HG02763 (cell line): ENCODE measurements around the gene LMNA.
"Not testable (repeated sequence)": the region's sequence is repeated elsewhere in the genome, so short reads cannot be mapped to it uniquely, and the experiment has no call there.

Experiments
- ATAC-seq: cut with Tn5 transposase; IDR thresholded peaks from one replicate; pipeline ENCODE4 v1.9.1; 2021; ENCODE audit warnings: mild to moderate bottlenecking, moderate library complexity; ENCODE audit not compliant: unreplicated experiment

Gene LMNA

DNA sequence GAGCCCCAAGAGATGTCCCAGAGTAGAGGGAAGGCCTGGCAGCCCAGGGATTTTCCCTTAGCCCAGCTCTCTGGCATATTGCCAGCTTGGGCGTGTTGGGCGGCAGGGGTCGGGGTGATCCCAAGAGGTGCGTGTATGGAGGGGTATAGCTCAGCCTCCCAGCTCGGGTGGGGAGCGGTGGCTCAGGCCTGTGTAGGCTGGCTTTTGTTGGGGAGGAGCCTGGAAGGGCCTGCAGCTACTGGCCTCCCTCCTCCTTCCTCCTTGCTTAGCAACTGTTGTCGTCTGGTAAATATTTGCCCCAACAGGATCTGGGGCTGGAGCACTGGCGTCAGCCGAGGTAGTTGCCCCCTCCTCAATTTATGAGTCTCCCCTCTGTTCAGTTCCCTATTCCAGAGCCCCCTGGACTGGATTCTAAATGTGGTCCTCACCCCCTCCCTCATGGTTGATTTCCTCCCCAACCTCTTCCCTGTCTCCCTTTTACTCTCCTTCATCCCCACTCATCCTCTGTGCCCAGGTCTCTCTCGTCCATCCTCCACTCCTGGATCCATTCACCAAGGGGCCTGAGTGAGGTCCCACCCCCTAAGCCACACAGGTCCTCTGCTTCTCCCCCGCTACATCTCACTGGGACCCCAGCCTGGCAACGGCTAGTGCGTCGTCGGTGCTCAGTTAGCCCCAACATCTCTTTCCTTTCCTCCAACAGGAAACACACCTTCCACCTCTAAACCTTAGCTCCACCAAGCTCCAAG, 10.3 kb upstream of the LMNA start:
- no peak for ATAC-seq

- no peak for ATAC-seq
Measured at GRCh38 chr1:156104861-156105832, 9.4 kb upstream of the LMNA start.

- ATAC-seq, result no peak
Measured at GRCh38 chr1:156106624-156107488, 7.7 kb upstream of the LMNA start.

DNA sequence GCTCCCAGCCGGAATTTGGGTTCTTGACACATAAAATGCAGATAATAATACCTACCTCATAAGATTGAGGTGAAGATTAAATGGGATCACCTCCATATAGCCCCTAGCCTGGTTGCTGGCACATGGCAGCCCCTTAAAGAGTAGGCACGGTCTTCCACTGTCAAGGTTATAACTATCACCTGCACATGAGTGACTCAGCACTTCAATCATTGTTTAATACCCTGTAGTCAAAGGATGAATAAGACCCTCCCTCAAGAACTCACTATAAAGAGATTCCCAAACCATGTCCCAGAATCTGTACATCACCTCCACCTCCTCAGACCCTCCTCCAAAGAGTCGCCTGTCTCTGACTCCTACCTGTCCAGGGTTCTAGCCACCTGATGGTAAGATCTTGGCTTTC, 6.5 kb upstream of the LMNA start:
- ATAC-seq, result no peak

DNA sequence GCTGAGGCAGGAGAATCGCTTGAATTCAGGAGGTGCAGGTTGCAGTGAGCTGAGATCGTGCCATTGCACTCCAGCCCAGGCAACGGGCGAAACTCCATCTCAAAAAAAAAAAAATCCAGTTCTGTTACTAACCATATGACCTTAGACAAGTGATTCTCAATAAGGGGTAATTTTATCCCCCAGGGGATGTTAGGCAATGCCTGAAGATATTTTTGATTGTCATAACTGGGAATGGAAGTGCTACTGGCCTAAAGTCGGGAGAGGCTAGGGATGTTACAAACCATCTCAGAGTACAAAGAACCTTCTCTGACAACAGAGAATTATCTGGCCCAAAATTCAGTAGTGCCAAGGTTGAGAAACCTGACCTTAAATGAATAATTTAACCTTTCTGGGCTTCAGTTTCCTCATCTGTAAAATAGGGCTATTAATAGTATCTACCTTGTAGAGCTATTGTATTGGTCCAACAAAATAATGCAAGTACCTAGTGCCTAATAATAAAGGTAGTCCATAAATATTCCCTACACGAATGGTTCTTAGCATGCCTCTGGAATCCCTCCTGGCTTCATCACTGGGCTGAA, 5.8 kb upstream of the LMNA start:
- no peak for ATAC-seq

- ATAC-seq, result no peak
Measured at GRCh38 chr1:156110252-156110651, 4.3 kb upstream of the LMNA start.

GRCh38 chr1:156111355-156111962, 3.1 kb upstream of the LMNA start:
- no peak for ATAC-seq

DNA sequence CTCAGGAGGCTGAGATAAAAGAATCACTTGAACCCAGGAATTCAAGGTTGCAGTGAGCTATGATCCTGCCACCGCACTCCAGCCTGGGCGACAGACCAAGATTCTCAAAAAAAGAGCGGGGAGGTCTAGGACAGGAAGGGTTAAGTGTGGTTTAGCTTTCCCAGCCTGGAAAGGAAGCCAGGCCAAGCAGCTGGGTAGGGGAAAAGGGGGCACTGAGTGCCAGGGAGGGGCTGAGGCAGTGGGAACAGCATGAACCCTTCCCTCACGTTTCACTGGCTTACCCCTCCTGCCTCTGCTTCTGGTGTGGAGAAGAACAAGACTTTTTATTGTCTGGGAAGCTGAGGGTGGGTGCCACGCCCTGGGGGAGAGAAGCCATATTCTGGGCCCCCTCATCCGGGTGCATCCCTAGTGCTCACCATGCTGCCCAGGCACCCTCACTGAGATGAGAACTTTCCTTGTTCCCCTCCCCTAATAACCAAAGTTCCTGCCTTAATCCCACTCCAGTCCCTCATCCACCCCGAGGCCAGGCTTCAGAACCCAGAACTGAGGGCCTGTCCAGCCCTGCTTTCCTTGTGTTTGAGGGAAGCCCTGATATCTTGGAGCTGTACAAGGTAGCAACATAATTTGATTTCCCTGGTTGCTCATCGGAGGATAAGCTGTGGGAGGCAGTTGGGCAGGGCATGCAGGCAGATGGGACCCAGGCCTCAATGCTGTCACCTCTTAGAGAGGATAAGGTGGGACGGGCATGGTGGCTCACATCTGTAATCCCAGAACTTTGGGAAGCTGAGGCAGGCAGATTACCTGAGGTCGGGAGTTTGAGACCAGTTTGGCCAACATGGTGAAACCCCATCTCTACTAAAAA, 2.0 kb upstream of the LMNA start:
- ATAC-seq, result no peak

DNA sequence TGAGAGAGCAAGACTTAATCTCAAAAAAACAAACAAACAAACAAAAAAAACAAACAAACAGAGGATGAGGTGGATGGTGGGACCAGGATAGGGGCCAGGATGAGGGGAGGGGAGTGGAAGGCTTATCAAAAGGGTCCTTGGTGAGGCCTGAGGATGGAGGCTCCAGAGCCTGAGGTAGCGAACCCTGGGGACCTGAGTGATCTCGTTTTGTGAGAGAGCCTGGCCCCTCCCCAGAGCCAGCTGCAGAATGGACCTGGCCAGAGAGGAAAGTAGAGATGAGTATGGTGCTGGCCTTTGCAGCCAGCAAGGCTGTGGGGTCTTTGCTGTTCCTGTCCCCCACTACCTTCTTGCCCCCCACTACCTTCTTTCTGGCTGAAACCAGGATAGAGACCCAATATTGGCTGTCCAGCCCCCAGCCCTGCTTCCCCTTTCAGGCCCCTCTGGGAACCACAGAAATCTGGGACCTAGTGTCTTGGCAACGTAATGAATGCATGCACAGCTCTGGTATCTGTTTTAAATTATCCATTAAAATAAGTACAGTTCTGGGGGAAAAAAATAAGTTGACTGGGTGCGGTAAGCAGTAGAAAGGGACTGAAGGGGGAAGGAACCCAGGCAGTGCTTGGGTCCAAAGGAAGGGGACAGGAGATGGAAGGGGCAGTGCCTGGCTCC, 1.1 kb upstream of the LMNA start:
- ATAC-seq, result no peak

- ATAC-seq, result no peak
Measured at GRCh38 chr1:156114919-156115513, 505 bp downstream of the LMNA start.

GRCh38 chr1:156115514-156116374, 1.2 kb downstream of the LMNA start:
- no peak for ATAC-seq

- not testable (repeated sequence) for ATAC-seq
Measured at GRCh38 chr1:156116731-156117130, 2.2 kb downstream of the LMNA start.

- no peak for ATAC-seq
Measured at GRCh38 chr1:156117414-156118176, 3.1 kb downstream of the LMNA start.

- no peak for ATAC-seq
Measured at GRCh38 chr1:156118177-156118868, 3.8 kb downstream of the LMNA start.

DNA sequence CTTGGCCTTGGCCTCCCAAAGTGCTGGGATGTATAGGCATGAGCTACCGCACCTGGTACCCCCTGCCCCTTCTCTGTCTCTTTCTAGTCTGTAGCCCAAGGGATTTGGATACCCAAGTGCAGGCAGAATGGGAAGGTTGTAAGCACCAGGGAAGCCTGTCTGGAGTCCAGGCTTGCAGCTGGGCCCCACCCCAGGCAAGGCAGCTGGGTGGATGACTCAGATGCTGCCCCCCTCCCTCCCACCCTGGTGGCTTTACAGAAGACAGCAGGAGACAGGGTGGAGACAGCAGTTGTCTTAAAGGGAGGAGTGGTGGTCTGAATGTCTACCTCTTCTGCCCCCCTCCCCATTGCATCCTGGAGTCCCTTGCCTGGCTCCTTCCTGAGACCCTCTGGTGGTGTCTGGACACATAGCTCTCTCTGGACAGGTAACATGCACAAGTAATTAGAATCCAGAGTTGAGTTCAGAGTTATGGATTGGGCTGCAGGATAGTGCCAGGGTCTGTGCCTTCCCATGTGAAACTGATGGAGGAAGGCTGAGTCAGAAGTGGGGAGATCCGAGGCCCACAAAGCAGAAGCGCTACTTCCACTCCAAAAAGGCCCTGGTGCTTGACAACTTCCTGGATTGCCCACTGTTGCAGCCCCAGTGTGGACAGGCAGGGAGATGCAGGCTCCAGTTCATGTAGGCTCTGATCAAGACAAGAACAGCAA, 5.1 kb downstream of the LMNA start:
- ATAC-seq, result no peak

DNA sequence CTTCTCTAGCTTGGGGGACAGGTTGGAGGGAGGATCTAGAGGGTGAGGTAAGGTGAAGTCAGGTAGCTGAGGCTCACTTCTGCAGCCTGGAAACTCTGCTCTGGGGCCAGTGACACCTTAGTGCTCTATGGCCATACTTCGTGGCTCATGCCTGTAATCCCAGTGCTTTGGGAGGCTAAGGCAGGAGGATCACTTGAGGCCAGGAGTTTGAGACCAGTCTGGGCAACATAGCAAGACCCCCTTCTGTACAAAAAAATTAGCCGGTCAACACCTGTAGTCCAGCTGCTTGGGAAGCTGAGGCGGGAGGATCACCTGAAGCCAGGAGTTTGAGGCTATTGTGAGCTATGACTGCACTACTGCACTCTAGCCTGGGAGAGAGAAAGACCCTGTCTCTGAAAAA, 5.8 kb downstream of the LMNA start:
- ATAC-seq, result no peak
